Vagina (tissue), 2 donors: ENCODE data around the gene EXOC3. TPM values are rescaled to one million over a fixed set of nuclear protein-coding genes. Genes with fewer than 3 reads are reported as not detected.

Source experiments
- DNase-seq, 2 donors: peaks; one replicate each; pipeline ENCODE4 v3.0.0-alpha.2; 2017; ENCODE audit errors: extremely low spot score in 2 of 2
- H3K27ac ChIP-seq: fragments of 200-600 bp; sonication (generic); one replicate; pipeline ENCODE4 v1.5.1; 2019
- H3K27me3 ChIP-seq: fragments of 200-600 bp; sonication (generic); one replicate; pipeline ENCODE4 v1.5.1; 2019
- H3K36me3 ChIP-seq, 2 donors: fragments of 200-600 bp; sonication (generic); one replicate each; pipeline ENCODE4 v1.5.1; 2017 to 2019
- H3K4me1 ChIP-seq: fragments of 200-600 bp; sonication (generic); one replicate; pipeline ENCODE4 v1.5.1; 2019
- H3K4me3 ChIP-seq, 2 donors: fragments of 200-600 bp; sonication (generic); 1 replicate in 1 of 2; 2 replicates in 1 of 2; pipeline ENCODE4 v1.5.1; 2016 to 2019
- H3K9me3 ChIP-seq: fragments of 200-600 bp; sonication (generic); one replicate; pipeline ENCODE4 v1.5.1; 2019
- POLR2A ChIP-seq, 2 donors: fragments of 450-650 bp; IDR thresholded peaks; one replicate each; pipeline ENCODE4 v1.6.1; 2017; ENCODE audit warnings: antibody characterized with exemption in 2 of 2, mild to moderate bottlenecking in 2 of 2, moderate library complexity in 2 of 2
- POLR2AphosphoS5 ChIP-seq, 2 donors: sonication (generic); formaldehyde crosslinking; IDR thresholded peaks; one replicate each; pipeline ENCODE4 v1.9.0; 2017; ENCODE audit warnings: antibody characterized with exemption in 2 of 2, mild to moderate bottlenecking in 2 of 2, low read depth in 1 of 2; ENCODE audit not compliant: insufficient read depth in 1 of 2
- intact Hi-C: fragments of 100-400 bp; cut with DNase I; formaldehyde crosslinking; loops from one replicate; pipeline ENCODE4 v1.15.1; 2023
- total RNA-seq: library from RNA; depleted of rRNA; stranded (reverse); fragments of >200 nt; gene quantifications from one replicate; pipeline ENCODE4 v1.2.3, GENCODE V29; 2016
- TF ChIP-seq, protein P1 (sequence below), 3 experiments: fragments of 450-650 bp in 2 of 3; fragments of 200-600 bp in 1 of 3; sonication (generic) in 1 of 3; IDR thresholded peaks; one replicate each; pipeline ENCODE4 v1.5.1; 2017 to 2019; ENCODE audit warnings: antibody characterized with exemption in 3 of 3, mild to moderate bottlenecking in 2 of 3, moderate library complexity in 2 of 3

Gene EXOC3
- total RNA-seq, 1 donor from 2014 or later, result 67.5 TPM

DNA sequence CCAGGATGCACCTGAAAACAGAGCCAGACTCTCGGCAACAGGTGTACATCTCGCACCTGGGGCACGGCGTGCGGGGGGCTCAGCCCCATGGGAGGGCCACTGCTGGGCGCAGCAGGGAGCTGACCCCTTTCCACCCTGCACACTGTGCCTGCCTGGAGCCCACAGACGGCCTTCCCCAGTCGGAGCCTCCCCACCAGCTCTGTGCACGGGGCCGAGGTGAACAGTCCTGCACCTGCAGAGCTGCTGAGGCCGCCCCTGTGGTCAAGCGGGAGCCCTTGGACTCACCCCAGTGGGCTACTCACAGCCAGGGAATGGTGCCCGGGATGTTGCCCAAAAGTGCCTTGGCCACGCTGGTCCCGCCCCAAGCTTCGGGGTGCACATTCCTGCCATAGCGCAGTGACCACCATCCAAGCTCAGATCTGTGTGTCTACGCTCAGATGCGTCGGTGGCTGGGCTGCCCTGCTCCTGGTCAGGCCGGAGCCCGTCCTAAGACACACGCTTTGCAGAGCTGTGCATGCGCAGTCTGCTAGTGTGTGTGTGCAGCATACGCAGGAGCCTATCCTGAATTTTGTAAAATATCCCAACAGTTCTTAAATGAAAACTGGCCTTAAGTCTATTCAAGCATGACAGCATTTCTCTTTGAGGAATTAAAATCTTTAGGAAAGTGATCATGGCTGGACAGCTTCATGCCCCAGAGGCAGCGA is 8.4 kb upstream of the EXOC3 start:
- TF ChIP-seq, protein P1, sequence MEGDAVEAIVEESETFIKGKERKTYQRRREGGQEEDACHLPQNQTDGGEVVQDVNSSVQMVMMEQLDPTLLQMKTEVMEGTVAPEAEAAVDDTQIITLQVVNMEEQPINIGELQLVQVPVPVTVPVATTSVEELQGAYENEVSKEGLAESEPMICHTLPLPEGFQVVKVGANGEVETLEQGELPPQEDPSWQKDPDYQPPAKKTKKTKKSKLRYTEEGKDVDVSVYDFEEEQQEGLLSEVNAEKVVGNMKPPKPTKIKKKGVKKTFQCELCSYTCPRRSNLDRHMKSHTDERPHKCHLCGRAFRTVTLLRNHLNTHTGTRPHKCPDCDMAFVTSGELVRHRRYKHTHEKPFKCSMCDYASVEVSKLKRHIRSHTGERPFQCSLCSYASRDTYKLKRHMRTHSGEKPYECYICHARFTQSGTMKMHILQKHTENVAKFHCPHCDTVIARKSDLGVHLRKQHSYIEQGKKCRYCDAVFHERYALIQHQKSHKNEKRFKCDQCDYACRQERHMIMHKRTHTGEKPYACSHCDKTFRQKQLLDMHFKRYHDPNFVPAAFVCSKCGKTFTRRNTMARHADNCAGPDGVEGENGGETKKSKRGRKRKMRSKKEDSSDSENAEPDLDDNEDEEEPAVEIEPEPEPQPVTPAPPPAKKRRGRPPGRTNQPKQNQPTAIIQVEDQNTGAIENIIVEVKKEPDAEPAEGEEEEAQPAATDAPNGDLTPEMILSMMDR (IDR thresholded peaks at IDR 0.05), result no peak
- TF ChIP-seq POLR2A (IDR thresholded peaks at IDR 0.05) (no peak), POLR2AphosphoS5 (IDR thresholded peaks at IDR 0.05; ENCODE audit: insufficient read depth in 1 of 2, low read depth in 1 of 2) (no peak)
- intact Hi-C loops, result no loop called here
- Histone ChIP-seq H3K9me3 (no peaks in the 10 kb centered on the region), H3K27me3 (no peaks in the 10 kb centered on the region), H3K4me3 (no peak overlapping the region), H3K27ac (no peak overlapping the region), H3K4me1 (peaks cover 13% of the 10 kb centered on the region), H3K36me3 (no peaks in the 10 kb centered on the region)
- DNase-seq, result no peak

DNA sequence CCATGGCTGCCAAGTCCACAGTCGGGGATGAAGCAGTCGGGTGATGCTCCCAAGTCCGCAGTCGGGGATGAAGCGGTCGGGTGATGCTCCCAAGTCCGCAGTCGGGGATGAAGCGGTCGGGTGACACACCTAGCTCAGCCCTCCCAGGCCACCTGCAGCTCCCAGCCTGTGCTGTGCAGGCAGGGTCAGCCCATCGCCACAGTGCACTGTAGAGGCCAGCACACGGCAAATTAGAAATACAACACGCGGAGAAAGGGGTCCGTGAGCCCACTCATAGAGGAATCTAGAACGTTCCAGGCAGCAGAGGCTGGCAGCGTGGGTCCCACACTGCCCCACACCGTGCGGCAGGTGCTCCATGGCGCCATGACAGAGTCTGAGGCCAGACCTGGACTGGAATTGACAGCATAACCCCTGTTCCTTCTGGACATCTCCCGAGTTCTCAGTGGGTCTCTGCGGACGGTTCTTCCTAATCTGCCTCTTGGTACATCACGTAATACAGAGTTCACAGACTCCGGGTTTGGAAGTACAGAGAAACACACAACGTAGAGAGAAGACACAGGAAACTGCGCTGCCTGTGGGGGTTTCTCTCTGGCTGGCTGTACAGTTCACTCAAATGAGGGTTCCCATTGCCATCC is 7.7 kb upstream of the EXOC3 start:
- intact Hi-C loops, result no loop called here
- no peak overlapping the region for H3K27ac ChIP-seq
- TF ChIP-seq POLR2A (IDR thresholded peaks at IDR 0.05) (no peak), POLR2AphosphoS5 (IDR thresholded peaks at IDR 0.05; ENCODE audit: insufficient read depth in 1 of 2, low read depth in 1 of 2) (no peak)
- TF ChIP-seq, protein P1 (IDR thresholded peaks at IDR 0.05), result no peak
- H3K4me1 ChIP-seq, result peaks cover 7% of the 10 kb centered on the region
- H3K36me3 ChIP-seq, result no peaks in the 10 kb centered on the region
- no peak overlapping the region for H3K4me3 ChIP-seq
- H3K9me3 ChIP-seq, result no peaks in the 10 kb centered on the region
- no peak for DNase-seq
- H3K27me3 ChIP-seq, result no peaks in the 10 kb centered on the region

DNA sequence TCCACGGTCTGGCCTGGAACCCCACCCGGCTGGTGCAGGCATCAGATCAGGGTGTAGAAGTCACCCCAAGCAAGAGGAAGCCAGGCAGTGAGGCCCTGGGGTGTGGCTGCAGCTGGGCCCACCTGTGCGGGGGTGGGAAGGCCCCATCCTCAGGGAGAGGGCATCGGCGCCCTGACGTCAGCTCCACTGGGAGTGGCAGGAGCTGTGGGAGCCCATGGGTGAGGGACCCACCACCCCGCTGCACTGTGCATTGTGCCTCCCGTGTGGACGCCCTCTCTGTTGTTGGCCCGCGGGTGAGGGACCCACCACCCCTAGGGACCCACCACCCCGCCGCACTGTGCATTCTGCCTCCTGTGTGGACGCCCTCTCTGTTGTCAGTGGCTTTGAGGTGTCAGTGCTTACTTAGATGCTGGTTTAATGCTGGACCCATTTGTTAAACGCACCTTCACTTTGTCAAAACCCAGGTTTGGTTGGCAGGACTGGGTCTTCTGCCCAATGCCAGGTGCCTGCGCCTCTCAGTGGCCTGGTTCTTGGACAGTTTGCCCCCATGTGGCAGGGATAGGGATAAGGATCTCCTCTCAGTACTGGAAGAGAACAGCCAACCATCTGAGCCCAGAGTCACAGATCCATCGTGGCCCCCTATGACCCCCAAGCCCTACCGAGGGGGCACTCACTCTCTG is 6.9 kb upstream of the EXOC3 start:
- no peaks in the 10 kb centered on the region for H3K4me1 ChIP-seq
- no peak for DNase-seq
- H3K27ac ChIP-seq, result no peak overlapping the region
- intact Hi-C loops, result no loop called here
- H3K27me3 ChIP-seq, result no peaks in the 10 kb centered on the region
- TF ChIP-seq POLR2AphosphoS5 (IDR thresholded peaks at IDR 0.05; ENCODE audit: insufficient read depth in 1 of 2, low read depth in 1 of 2) (no peak), POLR2A (IDR thresholded peaks at IDR 0.05) (no peak)
- TF ChIP-seq, protein P1 (IDR thresholded peaks at IDR 0.05), result no peak
- no peaks in the 10 kb centered on the region for H3K9me3 ChIP-seq
- no peaks in the 10 kb centered on the region for H3K36me3 ChIP-seq
- H3K4me3 ChIP-seq, result no peak overlapping the region

DNA sequence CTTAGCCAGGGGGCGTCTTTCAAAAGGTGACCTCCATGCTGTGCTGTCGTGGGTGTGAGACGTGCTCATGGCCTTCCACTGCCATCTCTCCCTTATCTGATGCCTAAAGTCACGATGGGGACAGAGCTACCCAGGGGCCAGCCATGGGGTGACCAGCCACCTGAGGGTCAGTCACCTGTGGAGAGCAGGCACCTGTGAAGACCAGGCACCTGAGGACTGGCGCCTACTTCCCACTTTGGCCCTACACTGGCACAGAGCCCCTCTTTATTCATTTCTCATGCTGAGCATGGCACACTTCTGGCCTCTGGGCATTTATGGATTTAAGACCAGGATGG is 6.4 kb upstream of the EXOC3 start:
- intact Hi-C loops, result no loop called here
- Histone ChIP-seq H3K36me3 (no peaks in the 10 kb centered on the region), H3K9me3 (no peaks in the 10 kb centered on the region), H3K4me1 (no peaks in the 10 kb centered on the region), H3K27ac (no peak overlapping the region), H3K4me3 (no peak overlapping the region), H3K27me3 (no peaks in the 10 kb centered on the region)
- DNase-seq, result no peak
- TF ChIP-seq, protein P1 (IDR thresholded peaks at IDR 0.05), result no peak
- TF ChIP-seq POLR2A (IDR thresholded peaks at IDR 0.05) (no peak), POLR2AphosphoS5 (IDR thresholded peaks at IDR 0.05; ENCODE audit: insufficient read depth in 1 of 2, low read depth in 1 of 2) (no peak)
